Left ventricle myocardium inferior (tissue), 1 donor: ENCODE measurements around the gene CRYM. TPM values are rescaled to one million over a fixed set of nuclear protein-coding genes. Genes with fewer than 3 reads are reported as not detected.
A peak's percentile ranks its signal among the peaks of the same experiment; 100 is the strongest.

Experiments used
- DNase-seq: peaks from one replicate; pipeline ENCODE4 v3.0.0-alpha.2; 2020
- H3K27ac ChIP-seq: fragments of 200-600 bp; replicated peaks from 2 replicates; pipeline ENCODE4 v1.8.0; 2021
- H3K27me3 ChIP-seq: fragments of 200-600 bp; 2 replicates; pipeline ENCODE4 v1.8.0; 2021; ENCODE audit warnings: low read depth
- H3K36me3 ChIP-seq: fragments of 200-600 bp; 2 replicates; pipeline ENCODE4 v1.8.0; 2021
- H3K4me1 ChIP-seq: fragments of 200-600 bp; 2 replicates; pipeline ENCODE4 v1.8.0; 2021
- H3K4me3 ChIP-seq: fragments of 200-600 bp; 2 replicates; pipeline ENCODE4 v1.8.0; 2021; ENCODE audit warnings: mild to moderate bottlenecking, moderate library complexity
- H3K9me3 ChIP-seq: fragments of 200-600 bp; replicated peaks from 2 replicates; pipeline ENCODE4 v1.8.0; 2021
- CTCF ChIP-seq: fragments of 200-600 bp; IDR thresholded peaks from 2 replicates; pipeline ENCODE4 v1.8.0; 2021; ENCODE audit warnings: antibody characterized with exemption, mild to moderate bottlenecking, borderline replicate concordance
- intact Hi-C: fragments of 100-400 bp; cut with micrococcal nuclease; formaldehyde crosslinking; loops from one replicate; pipeline ENCODE4 v1.11.0; 2022
- total RNA-seq: library from RNA; stranded (reverse); fragmentation: NEBNext Ultra II Directional; extraction: Animal tissue kit (Norgen Biotek cat#: 25700); gene quantifications from one replicate; pipeline ENCODE4 v1.2.1, GENCODE V29; 2021
- donor health status: DM: no; HTN: yes; CAD: no; lungs with severe emphysema.

The CRYM gene
- total RNA-seq, 1 donor from 2014 or later: 147 TPM

- Histone ChIP-seq H3K27me3 (peaks cover 42% of the 10 kb centered on the region), H3K9me3 (peaks cover 3% of the 10 kb centered on the region), H3K4me3 (peak overlapping the region; percentile 65), H3K36me3 (no peaks in the 10 kb centered on the region), H3K27ac (peak overlapping the region; percentile 76), H3K4me1 (peaks cover 20% of the 10 kb centered on the region)
- intact Hi-C loops: no loop called here
- peak; percentile 49 for DNase-seq
- TF ChIP-seq CTCF: peak; percentile 66
These were observed 5.6 kb upstream of the CRYM start for GRCh38 chr16:21283521-21284289.

GRCh38 chr16:21281698-21282389 lies 3.8 kb upstream of the CRYM start:
- TF ChIP-seq CTCF: no peak
- no peak for DNase-seq
- H3K36me3 ChIP-seq: no peaks in the 10 kb centered on the region
- no peaks in the 10 kb centered on the region for H3K9me3 ChIP-seq
- H3K4me1 ChIP-seq: peaks cover 36% of the 10 kb centered on the region
- H3K4me3 ChIP-seq: no peak overlapping the region
- H3K27me3 ChIP-seq: peaks cover 61% of the 10 kb centered on the region
- H3K27ac ChIP-seq: no peak overlapping the region
- intact Hi-C loops: no loop called here

- Histone ChIP-seq H3K36me3 (no peaks in the 10 kb centered on the region), H3K4me3 (no peak overlapping the region), H3K9me3 (no peaks in the 10 kb centered on the region), H3K4me1 (peaks cover 43% of the 10 kb centered on the region), H3K27ac (peak overlapping the region; percentile 89), H3K27me3 (peaks cover 66% of the 10 kb centered on the region)
- intact Hi-C loops: no loop called here
- no peak for TF ChIP-seq CTCF
- DNase-seq: no peak
These were observed 1.4 kb upstream of the CRYM start for GRCh38 chr16:21279501-21279900.

- Histone ChIP-seq H3K4me3 (peak overlapping the region; percentile 71), H3K9me3 (no peaks in the 10 kb centered on the region), H3K36me3 (no peaks in the 10 kb centered on the region), H3K27me3 (peaks cover 50% of the 10 kb centered on the region), H3K4me1 (peaks cover 32% of the 10 kb centered on the region), H3K27ac (peak overlapping the region; percentile 89)
- DNase-seq: peak; percentile 25
- intact Hi-C loops: no loop called here
- no peak for TF ChIP-seq CTCF
These were observed 804 bp downstream of the CRYM start for GRCh38 chr16:21277045-21277926.

GRCh38 chr16:21276090-21276489 lies 2.0 kb downstream of the CRYM start:
- intact Hi-C loops: no loop called here
- peak overlapping the region; percentile 89 for H3K27ac ChIP-seq

More at GRCh38 chr16:21276090-21276489, 2.0 kb downstream of the CRYM start:
- DNase-seq: no peak
- Histone ChIP-seq H3K9me3 (no peaks in the 10 kb centered on the region), H3K4me3 (peak overlapping the region; percentile 71), H3K27me3 (peaks cover 54% of the 10 kb centered on the region), H3K4me1 (peaks cover 32% of the 10 kb centered on the region), H3K36me3 (no peaks in the 10 kb centered on the region)
- no peak for TF ChIP-seq CTCF
